Common myeloid progenitor, CD34-positive (primary cell): Measurements from ENCODE around the gene GJD3.

Experiments used
- CTCF ChIA-PET: fragments of 350-600 bp; sonication (Branson Sonifier 250); formaldehyde crosslinking; loops from one replicate; lab custom pipeline; 2021; ENCODE audit warnings: antibody characterized with exemption; lab: Charles Lee
- POLR2A ChIA-PET: fragments of 350-600 bp; sonication (Branson Sonifier 250); formaldehyde crosslinking; loops from one replicate; lab custom pipeline; 2021; ENCODE audit warnings: antibody characterized with exemption; lab: Charles Lee
- DNase-seq, 3 donors: peaks; one replicate each; pipeline versions ENCODE4 v3.0.0 to v3.0.0-alpha.2; 2013
- H3K27ac ChIP-seq, 2 experiments: 1 replicate in 1 of 2; 2 replicates in 1 of 2; pipeline ENCODE4 v1.7.0; 2013; ENCODE audit warnings: inconsistent platforms in 2 of 2, low read length in 2 of 2, mild to moderate bottlenecking in 2 of 2, low read depth in 1 of 2, moderate library complexity in 1 of 2; ENCODE audit not compliant: severe bottlenecking in 2 of 2, insufficient read depth in 1 of 2, poor library complexity in 1 of 2
- H3K27me3 ChIP-seq, 5 experiments: replicated peaks in 2 of 5; 1 replicate in 3 of 5; 2 replicates in 2 of 5; pipeline versions ENCODE4 v1.6.1 to v1.7.0; 2013; ENCODE audit warnings: low read length in 4 of 5, mild to moderate bottlenecking in 2 of 5, moderate library complexity in 2 of 5, inconsistent platforms in 1 of 5; ENCODE audit not compliant: insufficient read depth in 5 of 5, control insufficient read depth in 4 of 5
- H3K36me3 ChIP-seq, 4 experiments: 1 replicate in 2 of 4; 2 replicates in 2 of 4; pipeline versions ENCODE4 v1.6.1 to v1.7.0; 2013; ENCODE audit warnings: low read length in 3 of 4, control low read depth in 1 of 4, mild to moderate bottlenecking in 1 of 4; ENCODE audit not compliant: control insufficient read depth in 4 of 4, insufficient read depth in 4 of 4
- H3K4me1 ChIP-seq, 4 experiments: 1 replicate in 3 of 4; 2 replicates in 1 of 4; pipeline versions ENCODE4 v1.6.1 to v1.7.1; 2013; ENCODE audit warnings: low read length in 3 of 4, mild to moderate bottlenecking in 3 of 4, control low read depth in 1 of 4, inconsistent platforms in 1 of 4, moderate library complexity in 1 of 4; ENCODE audit not compliant: control insufficient read depth in 4 of 4, insufficient read depth in 4 of 4; ENCODE audit errors: control extremely low read depth in 1 of 4
- H3K4me3 ChIP-seq, 7 experiments: 1 replicate in 4 of 7; 2 replicates in 3 of 7; pipeline versions ENCODE4 v1.5.1 to v1.7.0; 2013; ENCODE audit warnings: mild to moderate bottlenecking in 7 of 7, low read length in 6 of 7, moderate library complexity in 6 of 7, inconsistent platforms in 2 of 7, low read depth in 2 of 7, control low read depth in 1 of 7; ENCODE audit not compliant: insufficient read depth in 4 of 7, control insufficient read depth in 1 of 7; ENCODE audit errors: extremely low read depth in 1 of 7
- H3K9me3 ChIP-seq, 5 experiments: 1 replicate in 4 of 5; 2 replicates in 1 of 5; pipeline versions ENCODE4 v1.6.1 to v1.7.1; 2013; ENCODE audit warnings: low read length in 4 of 5, mild to moderate bottlenecking in 2 of 5, inconsistent platforms in 1 of 5, low read depth in 1 of 5, moderate library complexity in 1 of 5; ENCODE audit not compliant: control insufficient read depth in 4 of 5, insufficient read depth in 2 of 5; ENCODE audit errors: control extremely low read depth in 1 of 5
- WGBS: methylation state at CpG from one replicate; pipeline ENCODE4 v1.1.5; 2013; ENCODE audit not compliant: insufficient coverage; 5-methylcytosine and 5-hydroxymethylcytosine counted together

Gene GJD3

GRCh38 chr17:40352779-40353394 lies 11.7 kb downstream of the GJD3 start:
- peak; percentile 51 to 87 (median 83) for DNase-seq
- CTCF ChIA-PET, result interaction anchor here (1.3 to 32.6 kb wide), 3 partner anchors 9 to 40 kb away, joined by 4 to 1388 read pairs (median 90); partner anchors contain the start of genes CDC6 and RARA
- WGBS, result 53% methylated on average over 9 of the region's 9 CpGs
- H3K4me1 ChIP-seq, result peaks cover 2 to 56% (median 35%) of the 10 kb centered on the region in 4 experiments
- POLR2A ChIA-PET, result interaction anchor here (0.5 to 3.6 kb wide), 5 partner anchors 11 to 49 kb away, joined by 3 to 16 read pairs (median 10); partner anchors contain the start of gene RARA
- H3K27ac ChIP-seq, result no peak overlapping the region
- H3K27me3 ChIP-seq, result no peaks in the 10 kb centered on the region
- H3K4me3 ChIP-seq, result peak overlapping the region in 1 of 7 experiments; percentile 12
- H3K9me3 ChIP-seq, result no peaks in the 10 kb centered on the region
- H3K36me3 ChIP-seq, result peaks cover 0 to 74% (median 45%) of the 10 kb centered on the region in 4 experiments

GRCh38 chr17:40352237-40352778 lies 12.2 kb downstream of the GJD3 start:
- peaks cover 0 to 74% (median 45%) of the 10 kb centered on the region in 4 experiments for H3K36me3 ChIP-seq
- H3K27me3 ChIP-seq, result no peaks in the 10 kb centered on the region
- no peak for DNase-seq
- no peak overlapping the region for H3K4me3 ChIP-seq
- H3K4me1 ChIP-seq, result peaks cover 3 to 61% (median 41%) of the 10 kb centered on the region in 4 experiments
- H3K9me3 ChIP-seq, result no peaks in the 10 kb centered on the region
- no peak overlapping the region for H3K27ac ChIP-seq
- 94% methylated on average over 7 of the region's 7 CpGs for WGBS
- CTCF ChIA-PET, result interaction anchor here (0.9 to 32.6 kb wide), 4 partner anchors 9 to 95 kb away, joined by 4 to 1388 read pairs (median 47); partner anchors contain the start of genes CDC6 and RARA
- POLR2A ChIA-PET, result interaction anchor here (0.5 to 3.6 kb wide), 5 partner anchors 11 to 49 kb away, joined by 3 to 16 read pairs (median 10); partner anchors contain the start of gene RARA

- H3K36me3 ChIP-seq, result peaks cover 0 to 74% (median 45%) of the 10 kb centered on the region in 4 experiments
- 91% methylated on average over 17 of the region's 27 CpGs for WGBS
- H3K4me1 ChIP-seq, result peaks cover 8 to 68% (median 48%) of the 10 kb centered on the region in 4 experiments
- POLR2A ChIA-PET, result interaction anchor here (0.6 to 3.6 kb wide), 4 partner anchors 10 to 44 kb away, joined by 3 to 16 read pairs (median 10); partner anchors contain the start of gene RARA
- DNase-seq, result no peak
- H3K27ac ChIP-seq, result no peak overlapping the region
- H3K4me3 ChIP-seq, result no peak overlapping the region
- no peaks in the 10 kb centered on the region for H3K27me3 ChIP-seq
- no peaks in the 10 kb centered on the region for H3K9me3 ChIP-seq
- CTCF ChIA-PET, result interaction anchor here (0.9 to 32.6 kb wide), 3 partner anchors 9 to 96 kb away, joined by 4 to 1388 read pairs (median 90); partner anchors contain the start of genes CDC6 and RARA
Observed at GRCh38 chr17:40351359-40352236, 12.9 kb downstream of the GJD3 start.

GRCh38 chr17:40350689-40351358 lies 13.7 kb downstream of the GJD3 start:
- H3K4me1 ChIP-seq, result peaks cover 8 to 76% (median 56%) of the 10 kb centered on the region in 4 experiments
- ChIA-PET POLR2A (interaction anchor here (0.6 to 2.9 kb wide), 3 partner anchors 9 to 36 kb away, joined by 3 to 16 read pairs (median 10); no protein-coding TSS in a partner anchor), CTCF (interaction anchor here (6.6 to 32.6 kb wide), 2 partner anchors 8 to 38 kb away, joined by 90 to 1388 read pairs; partner anchors contain the start of genes CDC6 and RARA)
- H3K4me3 ChIP-seq, result no peak overlapping the region
- peaks cover 0 to 68% (median 42%) of the 10 kb centered on the region in 4 experiments for H3K36me3 ChIP-seq
- H3K9me3 ChIP-seq, result no peaks in the 10 kb centered on the region
- H3K27me3 ChIP-seq, result no peaks in the 10 kb centered on the region
- DNase-seq, result no peak
- WGBS, result 87% methylated on average over 9 of the region's 17 CpGs
- H3K27ac ChIP-seq, result no peak overlapping the region

- WGBS, result 90% methylated on average over 14 of the region's 19 CpGs
- ChIA-PET CTCF (interaction anchor here (2.7 to 32.6 kb wide), 3 partner anchors 8 to 38 kb away, joined by 11 to 1388 read pairs (median 90); partner anchors contain the start of genes CDC6 and RARA), POLR2A (no interaction called here)
- Histone ChIP-seq H3K9me3 (no peaks in the 10 kb centered on the region), H3K4me3 (no peak overlapping the region), H3K27ac (no peak overlapping the region), H3K27me3 (no peaks in the 10 kb centered on the region), H3K4me1 (peaks cover 8 to 84% (median 63%) of the 10 kb centered on the region in 4 experiments), H3K36me3 (peaks cover 0 to 61% (median 35%) of the 10 kb centered on the region in 4 experiments)
- DNase-seq, result no peak
Observed at GRCh38 chr17:40349895-40350688, 14.4 kb downstream of the GJD3 start.
